Measurements from ENCODE around the gene SPDL1.

SPDL1 gene, protein sequence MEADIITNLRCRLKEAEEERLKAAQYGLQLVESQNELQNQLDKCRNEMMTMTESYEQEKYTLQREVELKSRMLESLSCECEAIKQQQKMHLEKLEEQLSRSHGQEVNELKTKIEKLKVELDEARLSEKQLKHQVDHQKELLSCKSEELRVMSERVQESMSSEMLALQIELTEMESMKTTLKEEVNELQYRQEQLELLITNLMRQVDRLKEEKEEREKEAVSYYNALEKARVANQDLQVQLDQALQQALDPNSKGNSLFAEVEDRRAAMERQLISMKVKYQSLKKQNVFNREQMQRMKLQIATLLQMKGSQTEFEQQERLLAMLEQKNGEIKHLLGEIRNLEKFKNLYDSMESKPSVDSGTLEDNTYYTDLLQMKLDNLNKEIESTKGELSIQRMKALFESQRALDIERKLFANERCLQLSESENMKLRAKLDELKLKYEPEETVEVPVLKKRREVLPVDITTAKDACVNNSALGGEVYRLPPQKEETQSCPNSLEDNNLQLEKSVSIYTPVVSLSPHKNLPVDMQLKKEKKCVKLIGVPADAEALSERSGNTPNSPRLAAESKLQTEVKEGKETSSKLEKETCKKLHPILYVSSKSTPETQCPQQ

DNA sequence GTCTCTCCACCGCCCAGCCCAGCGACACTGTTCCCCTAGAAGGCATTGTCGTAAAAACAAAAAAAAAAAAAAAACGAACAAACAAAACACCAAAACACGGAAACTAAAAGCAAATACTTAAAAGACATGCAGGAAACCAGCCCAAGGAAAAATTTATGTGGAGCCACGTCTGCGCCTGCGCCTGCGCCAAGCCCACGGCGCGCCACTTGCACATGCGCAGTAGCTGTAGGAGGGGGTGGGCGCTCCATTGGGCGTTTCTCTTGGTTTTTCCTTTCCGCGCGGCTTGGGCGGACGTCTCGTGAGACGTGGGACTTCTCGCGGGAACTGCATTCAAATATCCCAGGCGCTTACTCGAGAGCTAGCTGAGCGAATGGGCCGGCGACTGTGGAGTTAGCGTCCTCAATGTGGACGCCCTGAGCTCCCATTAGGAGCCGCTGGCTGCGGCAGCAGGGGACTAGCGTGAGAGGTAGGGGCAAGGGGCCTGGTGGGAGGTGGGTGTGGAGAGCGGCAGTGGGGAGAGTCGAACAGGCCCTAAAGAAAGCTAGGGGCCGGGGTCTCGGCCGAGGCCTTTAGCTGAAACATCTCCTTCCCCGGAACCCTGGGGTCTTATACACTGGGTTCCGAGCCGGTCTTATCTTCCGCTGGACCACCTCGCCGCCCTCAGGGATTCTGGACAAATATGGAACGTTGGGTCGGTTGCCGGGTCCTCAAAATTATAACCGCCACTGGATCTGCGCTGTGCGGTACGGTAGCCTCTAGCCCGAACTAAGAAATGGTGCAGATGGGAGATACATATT lies at the start of gene SPDL1:
SPDL1 (plus strand) TSS at position 350 of the 797 bp plus-strand sequence. CDS start 4,644 bp downstream, outside the sequence.
- FAIRE-seq = peak; percentile 93

DNA sequence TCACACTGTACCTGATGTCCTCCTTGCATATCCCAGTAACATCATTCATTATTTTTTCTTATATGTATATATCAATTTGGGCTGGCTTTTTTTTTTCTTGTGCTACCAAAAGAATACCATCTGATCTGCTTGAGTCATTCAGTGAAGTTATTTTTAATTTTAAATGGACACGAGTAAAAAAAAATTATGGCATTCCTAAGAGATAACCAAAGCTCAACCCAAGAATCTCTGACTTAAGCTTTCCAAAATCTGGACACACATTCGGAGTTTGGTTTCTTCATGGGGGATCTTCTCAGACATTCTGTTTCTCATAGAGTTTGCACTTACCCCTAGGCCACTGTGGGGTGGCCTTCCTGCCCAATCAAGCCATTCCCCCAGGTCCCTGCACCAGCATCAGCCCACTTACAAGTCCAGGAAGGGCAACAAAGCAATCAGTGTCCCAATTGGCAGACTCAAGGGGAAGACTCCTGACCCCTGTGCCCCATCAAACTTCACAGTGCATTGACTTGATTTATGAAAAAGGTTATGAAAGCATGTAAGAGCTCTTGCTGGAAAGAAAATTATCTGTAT lies 49.2 kb upstream of the SPDL1 start:
- no peak for FAIRE-seq

DNA sequence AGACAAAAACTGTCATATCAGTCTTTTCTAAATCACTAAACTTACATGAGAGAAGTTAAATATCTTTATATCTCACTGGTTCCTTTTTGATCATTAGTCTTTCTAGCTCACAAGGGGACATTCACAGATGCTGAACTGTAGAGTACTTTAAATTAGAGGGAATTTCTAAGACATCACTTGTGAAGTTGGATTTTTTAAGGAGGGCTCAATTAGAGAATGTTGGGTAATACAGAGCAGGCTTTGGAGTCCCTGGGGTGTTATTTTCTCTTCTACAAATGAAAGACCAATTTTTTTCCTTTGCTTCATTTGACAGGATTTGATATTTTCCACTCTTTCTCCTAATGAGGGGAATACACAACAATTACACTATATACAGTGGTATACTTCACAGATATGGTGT lies 48.6 kb upstream of the SPDL1 start:
- no peak for FAIRE-seq

DNA sequence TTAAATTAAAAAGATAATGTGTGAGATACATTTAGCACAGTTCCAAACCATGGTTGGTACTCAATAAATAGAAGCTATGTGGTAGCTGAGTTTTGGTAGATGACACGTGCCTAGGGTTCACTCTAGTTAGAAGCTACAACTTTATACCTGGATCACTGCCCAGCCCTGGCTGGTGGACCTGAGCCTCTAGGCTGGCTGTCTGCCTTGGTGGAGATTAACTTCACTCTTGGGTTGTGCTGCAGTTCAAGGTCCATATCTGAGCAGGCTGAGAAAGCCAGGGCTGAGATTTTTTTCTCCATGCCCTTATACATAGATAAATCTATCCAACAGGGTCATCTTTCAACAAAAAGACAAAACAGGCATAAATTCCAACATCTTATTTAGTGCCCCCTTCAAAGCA lies 44.6 kb upstream of the SPDL1 start:
- no peak for FAIRE-seq

DNA sequence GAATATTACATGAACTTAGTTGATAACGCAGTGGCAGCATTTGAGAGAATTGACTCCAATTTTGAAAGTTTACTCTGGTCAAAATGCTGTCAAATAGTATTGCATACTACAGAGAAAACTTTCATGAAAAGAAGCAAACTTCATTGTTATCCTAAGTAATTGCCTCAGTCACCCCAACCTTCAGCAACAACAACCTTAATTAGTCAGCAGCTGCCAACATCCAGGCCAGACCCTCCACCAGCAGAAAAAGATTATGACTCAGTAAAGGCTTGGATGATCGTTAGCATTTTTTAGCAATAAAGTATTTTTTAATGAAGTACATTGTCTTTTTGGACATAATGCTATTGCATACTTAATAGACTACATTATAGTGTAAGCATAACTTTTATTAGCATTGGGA lies 40.8 kb upstream of the SPDL1 start:
- no peak for FAIRE-seq

DNA sequence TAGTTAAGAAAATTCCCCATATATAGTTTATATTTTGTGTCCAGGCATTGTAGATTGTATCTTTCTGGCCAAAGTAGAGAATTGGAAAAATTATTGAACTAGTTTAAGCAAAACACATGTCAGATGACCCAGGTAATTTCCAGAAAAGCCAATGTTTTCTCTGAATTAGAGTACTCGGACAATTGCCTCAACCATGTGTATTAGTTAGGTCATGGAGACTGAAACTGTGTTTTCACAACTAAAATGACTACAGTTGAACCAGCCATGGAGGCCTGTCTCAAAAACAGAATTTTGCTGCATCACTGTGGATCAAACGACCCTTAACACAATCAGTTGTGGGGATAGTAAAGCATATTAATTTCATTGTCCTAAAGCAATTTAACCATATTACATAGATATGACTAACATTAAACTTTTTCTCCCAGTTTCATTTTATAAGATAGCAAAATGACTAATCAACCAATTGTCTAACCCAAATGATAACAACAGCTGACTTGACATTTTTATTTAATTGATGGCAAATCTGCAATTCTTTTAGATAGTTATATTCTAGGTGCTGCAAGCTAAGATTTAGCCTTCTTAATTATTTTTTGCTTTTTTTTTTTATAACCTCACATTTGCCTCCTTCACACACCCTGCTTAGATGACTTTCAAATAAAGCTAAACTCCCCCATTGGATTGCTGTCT lies 39.2 kb upstream of the SPDL1 start:
- no peak for FAIRE-seq

DNA sequence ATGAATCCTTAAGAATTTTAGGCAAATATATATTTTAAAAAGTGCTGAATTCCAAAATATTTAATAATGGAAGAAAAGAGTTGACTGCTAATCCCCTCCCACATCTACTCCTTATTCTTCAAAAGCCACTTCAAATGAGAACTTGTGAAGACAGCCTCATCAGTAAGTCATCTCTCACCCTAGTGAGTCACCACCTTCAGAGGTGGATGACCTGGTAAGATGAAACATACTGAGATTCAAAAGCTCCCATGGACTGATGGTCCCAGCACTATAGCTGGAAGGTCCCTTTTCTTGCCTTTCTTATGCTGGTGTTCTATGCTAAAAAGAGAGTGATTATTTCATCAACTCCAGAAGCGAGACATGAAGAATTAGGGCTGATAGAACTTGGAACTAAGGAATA lies 37.8 kb upstream of the SPDL1 start:
- FAIRE-seq = no peak

DNA sequence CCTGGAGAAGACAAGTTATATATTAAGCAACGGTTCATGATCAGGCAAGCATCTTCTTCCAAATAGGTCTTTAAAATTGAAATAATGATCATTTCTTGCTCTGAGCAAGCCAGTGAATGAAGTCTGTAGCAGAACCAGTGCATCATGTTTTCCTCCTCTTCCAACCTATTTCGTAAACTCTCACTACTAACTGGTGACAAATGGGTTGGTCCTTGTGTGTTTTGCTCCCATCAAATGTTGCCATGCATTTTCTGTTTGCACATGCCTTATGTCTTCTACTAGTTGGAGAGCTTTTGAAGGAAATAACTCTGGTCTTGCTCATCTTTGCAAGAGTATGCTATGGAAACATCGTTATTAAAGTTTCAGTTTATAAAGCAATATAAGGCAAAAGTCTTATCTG lies 37.2 kb upstream of the SPDL1 start:
- no peak for FAIRE-seq

DNA sequence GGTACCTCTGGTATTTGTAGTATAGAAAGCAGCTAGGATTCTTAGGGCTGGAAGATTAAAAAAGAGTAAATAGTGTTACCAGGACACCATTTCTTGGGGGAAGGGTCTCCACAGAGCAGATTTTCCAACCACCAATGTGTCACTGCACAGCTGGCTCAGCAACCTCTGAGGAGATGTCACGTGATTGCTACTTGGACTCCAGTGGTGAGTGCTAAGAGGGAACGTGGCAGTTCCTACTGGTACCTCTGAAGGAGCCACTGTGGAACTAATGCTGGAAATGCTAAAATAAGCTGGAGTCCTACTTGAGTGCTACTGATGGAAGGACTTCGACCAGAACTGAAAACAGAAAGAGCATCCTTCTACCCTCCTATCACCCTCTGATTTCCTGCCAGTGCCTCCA lies 36.1 kb upstream of the SPDL1 start:
- FAIRE-seq = no peak

DNA sequence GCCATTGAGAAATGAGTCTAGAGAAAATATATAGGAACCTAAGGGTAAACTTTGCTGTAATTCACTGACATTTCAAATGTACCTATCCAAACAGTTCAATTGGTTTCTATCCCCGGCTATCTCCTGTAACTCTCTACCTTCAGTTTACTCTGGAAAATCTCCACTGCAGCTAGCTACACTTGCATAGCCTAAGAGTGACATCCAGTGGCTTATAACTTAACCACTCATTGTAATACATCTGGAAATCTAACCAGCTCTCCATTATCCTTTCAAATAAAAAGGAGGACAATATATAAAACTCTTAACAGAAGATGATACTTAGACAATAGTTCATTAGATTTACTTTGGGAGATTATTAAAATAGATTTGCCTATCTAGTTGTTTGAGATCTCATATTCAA lies 35.3 kb upstream of the SPDL1 start:
- FAIRE-seq = no peak

DNA sequence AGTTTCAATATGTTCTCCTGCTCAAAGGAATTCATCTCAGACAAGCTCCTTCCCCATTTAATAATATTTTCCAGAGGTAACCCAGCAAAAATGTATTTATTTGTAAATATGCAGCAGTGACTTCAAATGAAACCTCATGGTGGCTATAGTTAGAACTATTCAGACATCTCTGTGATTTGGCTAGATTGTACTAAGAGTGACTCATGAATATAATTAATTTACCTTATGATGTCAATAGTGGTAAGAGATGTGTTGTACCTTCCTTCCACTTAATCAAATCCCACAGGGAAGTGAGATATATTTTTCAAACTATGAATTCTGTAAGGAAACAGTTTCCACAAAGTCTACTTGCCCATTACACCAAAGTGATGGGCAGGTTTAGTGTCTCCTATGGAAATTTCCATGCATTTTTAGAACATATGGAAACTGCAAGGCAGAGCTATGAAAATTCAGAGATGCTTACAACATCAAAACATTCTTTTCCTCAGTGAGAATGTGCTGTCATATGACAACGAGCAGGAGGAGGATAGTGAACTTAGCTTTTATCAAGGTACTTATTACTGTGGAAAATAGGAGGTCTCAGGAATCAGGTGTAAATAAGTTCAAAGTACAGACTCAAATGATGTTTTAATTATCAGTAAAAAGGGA lies 34.0 kb upstream of the SPDL1 start:
- FAIRE-seq = no peak

DNA sequence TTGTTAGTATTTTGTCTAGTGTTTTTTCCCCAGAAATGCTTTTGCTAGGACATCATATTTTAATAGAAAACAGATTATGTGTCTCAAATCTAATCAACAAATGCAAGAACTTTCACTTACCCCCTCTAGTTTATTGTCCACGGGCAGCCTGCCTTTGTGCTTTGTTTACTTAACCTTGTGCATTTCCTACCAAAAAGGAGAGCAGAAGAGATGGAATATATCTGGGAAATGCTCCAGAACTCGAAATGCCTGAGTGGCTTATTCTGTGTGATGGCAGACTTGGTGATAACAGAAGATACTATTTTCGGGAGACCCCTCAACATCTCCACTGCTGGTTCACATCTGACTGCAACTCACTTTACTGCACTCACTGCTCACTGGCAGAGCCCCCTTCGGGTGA lies 33.3 kb upstream of the SPDL1 start:
- no peak for FAIRE-seq

DNA sequence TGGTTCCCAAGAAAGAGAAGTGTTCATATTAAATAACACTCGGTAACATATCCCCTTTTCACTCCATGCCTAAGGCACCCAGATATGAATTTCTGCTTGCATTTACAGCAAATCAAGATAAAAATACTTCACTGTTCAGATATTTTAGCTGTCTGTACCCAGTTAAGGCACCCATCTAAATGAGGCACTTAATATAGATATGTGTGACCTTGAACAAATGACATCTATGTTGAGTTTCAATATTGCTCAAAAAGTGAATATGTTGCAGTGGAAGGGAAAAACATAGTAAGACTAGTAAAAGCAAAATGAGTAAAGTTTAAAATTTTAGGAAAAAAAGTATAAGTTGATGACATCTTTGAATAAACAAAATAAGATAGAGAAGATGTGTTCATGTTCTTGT lies 32.4 kb upstream of the SPDL1 start:
- FAIRE-seq = no peak

DNA sequence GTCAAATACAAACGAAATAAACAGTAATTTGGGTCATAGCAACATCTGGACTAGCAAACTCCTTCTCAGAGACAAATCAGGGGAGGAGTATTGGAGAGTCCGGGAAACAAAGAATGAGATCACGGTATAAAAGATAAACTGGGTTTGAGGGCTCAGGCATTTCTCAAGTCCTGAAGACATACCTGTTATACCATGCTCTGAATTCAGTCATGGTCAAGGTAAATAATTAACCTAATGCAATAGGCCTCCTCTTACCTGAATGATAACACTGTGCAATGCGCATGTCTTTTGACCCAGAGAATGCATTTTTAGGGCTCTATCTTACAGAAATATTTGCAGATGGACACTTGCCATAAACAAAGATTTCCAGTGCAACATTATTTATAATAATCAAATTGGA lies 31.9 kb upstream of the SPDL1 start:
- FAIRE-seq = no peak

DNA sequence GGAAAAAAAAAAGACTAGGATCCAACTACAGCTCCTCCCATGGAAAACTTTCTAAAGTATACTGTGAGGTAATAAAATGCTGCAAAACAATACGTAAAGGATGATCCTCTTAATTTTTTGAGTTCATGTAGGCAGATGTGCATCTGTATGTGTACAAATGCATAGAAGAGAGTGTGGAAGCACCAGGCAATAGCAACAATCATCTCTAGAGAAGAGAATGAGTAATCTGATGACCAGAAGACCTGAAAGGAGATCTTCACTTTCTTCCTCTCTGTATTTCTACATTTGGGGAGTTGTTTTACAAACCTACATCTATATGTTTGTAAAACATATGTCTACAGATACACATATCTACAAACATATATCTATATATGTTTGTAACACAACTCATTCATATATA lies 29.3 kb upstream of the SPDL1 start:
- FAIRE-seq = no peak

DNA sequence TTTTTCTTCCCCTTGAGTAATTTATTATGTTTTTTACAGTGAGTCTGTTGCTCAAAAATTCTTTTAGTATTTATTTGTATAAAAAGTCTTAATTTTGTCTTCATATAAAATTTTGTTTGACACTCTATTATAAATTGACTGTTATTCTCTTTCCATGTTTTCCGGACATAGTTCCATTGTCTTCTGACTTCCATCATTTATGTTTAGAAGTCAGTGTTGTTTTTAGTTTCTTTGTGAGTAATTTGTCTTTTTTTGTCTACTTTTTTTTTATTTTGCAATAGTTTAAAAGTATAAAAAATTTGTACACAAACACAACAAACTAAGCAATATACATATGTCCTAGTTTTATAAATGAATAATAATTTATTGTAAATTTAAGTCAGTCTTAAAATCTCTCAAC lies 25.7 kb upstream of the SPDL1 start:
- peak; percentile 86 for FAIRE-seq

DNA sequence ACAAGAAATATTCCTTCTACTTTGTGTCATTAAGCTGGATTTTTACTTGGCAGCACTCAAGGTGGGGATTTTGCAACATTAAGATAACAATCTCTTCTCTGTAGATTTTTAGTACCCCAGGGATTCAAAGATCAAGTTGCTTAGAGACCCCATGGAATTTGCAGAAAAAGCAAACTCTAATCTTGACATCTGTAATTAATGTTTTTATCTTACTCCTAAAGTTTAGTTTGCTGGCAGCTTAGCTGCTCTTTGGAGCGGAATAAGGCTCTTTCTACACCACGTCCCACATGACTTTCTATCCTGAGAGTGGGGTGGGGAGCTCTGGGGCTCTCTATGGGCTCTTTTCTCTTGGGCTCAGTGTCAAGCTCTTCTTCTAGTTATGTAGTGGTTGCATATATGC lies 21.7 kb upstream of the SPDL1 start:
- FAIRE-seq = no peak

DNA sequence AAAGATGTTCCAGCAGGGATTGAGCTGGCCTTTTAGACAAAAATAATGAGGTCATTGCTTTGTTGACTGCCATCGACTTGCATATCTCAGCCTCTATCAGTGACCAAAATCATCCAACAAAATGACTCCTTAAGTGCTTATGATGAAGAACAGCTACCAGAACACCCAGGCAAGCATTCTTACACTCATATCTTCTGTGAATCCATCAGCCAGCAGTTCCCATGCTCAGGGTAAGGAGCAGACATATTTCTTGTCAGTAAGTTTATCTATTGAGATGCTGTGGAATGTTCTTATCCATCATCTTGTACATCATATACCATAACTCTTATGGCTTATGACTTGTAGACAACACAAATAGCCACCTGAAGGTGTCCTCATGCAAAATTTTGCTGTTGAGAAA lies 20.2 kb upstream of the SPDL1 start:
- FAIRE-seq = no peak

DNA sequence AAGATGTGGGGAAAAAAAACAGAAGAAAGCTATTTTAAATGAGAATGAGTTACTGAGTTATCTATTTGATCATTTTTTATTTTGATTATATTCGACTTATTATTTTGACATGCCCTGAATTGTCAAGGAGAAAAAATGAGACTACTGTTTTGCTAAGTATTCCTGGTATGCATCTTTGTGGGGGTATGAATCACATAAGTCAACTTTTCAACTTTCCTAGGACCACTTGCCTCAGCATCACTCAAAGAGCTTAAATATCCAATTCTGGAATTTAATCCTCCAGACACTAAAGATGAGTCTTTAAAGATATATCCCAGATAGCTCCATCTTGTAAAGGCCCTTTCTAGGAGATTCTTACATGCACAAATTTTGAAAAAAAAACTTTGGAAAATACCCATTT lies 17.4 kb upstream of the SPDL1 start:
- no peak for FAIRE-seq

DNA sequence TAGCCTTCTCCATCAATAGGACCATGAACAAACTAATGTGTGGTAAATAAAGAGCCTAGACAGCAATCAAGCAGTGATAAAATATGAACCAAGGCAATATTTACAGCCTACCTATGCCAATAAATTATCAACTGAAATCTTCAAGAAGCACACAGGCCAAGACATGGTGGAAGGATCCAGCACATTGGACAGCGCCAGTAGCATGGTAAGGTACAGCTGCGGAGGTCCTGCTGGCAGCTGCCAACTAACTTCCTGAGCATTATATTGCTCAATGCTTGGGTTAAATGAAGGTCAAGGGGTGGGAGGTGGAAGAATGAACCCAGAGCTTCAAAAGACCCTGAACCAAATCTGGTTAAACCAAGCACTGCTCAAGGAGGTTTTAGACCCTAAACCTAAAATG lies 16.5 kb upstream of the SPDL1 start:
- FAIRE-seq = no peak

DNA sequence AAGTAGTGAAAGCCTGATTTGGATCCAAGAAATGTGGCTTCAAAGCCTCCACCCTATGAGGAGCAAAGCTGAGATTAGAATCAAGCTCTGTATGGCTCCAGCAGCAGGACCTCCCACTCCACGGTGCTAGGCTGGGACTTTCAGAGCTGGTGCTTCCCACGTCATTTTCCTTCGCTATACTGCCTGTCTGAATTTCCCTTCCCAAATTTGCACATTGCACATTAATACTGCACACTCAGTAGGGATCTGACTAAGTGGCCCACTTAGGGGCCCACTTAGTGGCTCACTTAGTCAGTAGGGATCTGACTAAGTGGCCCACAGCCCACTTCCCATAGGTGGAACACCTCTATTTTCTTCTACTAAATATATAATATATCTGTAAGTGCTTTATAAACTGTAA lies 14.1 kb upstream of the SPDL1 start:
- FAIRE-seq = no peak

DNA sequence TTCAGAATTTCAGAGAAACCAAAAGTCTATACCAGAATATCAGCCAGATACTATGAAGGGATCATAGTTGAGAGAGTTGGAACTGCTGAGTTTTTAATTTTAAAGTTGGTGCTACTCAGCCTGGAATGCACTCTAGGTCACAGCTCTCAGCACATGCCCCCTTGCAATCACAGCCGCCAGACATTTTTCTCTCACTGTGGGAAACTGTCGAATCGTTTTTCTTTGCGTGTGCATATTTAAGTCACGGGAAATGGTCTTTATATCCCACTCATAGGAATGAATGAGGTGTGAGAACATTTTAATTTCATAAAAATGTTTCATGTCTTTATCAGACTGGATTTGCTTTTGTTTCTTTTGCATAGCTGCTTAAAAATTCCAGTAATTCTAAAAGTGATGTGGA lies 12.2 kb upstream of the SPDL1 start:
- no peak for FAIRE-seq

All from A204.1 (cell line).